ENCODE measurements around the gene ZBTB9.

Gene ZBTB9

GRCh38 chr6:33418690-33419291 is 35.6 kb upstream of the ZBTB9 start:
- no peak for DNase-seq

- DNase-seq, result no peak
Observed at GRCh38 chr6:33419580-33420490, 34.5 kb upstream of the ZBTB9 start, which contains the start of gene SYNGAP1. TSS of gene SYNGAP1 (plus strand) at chr6:33420065. CDS start at chr6:33420265, 200 bp downstream.

GRCh38 chr6:33420491-33421343 is 33.7 kb upstream of the ZBTB9 start:
- DNase-seq, result no peak

- DNase-seq, result no peak
Observed at GRCh38 chr6:33421344-33421643, 33.1 kb upstream of the ZBTB9 start.

GRCh38 chr6:33423777-33424176 is 30.6 kb upstream of the ZBTB9 start:
- no peak for DNase-seq

- no peak for DNase-seq
Observed at GRCh38 chr6:33424855-33425667, 29.3 kb upstream of the ZBTB9 start.

- peak; percentile 78 for DNase-seq
Observed at GRCh38 chr6:33425668-33426577, 28.5 kb upstream of the ZBTB9 start.

GRCh38 chr6:33426590-33427511 is 27.5 kb upstream of the ZBTB9 start:
- no peak for DNase-seq

- DNase-seq, result peak; percentile 61
Observed at GRCh38 chr6:33427585-33428223, 26.7 kb upstream of the ZBTB9 start.

GRCh38 chr6:33428224-33428965 is 26.0 kb upstream of the ZBTB9 start:
- DNase-seq, result no peak

- no peak for DNase-seq
Observed at GRCh38 chr6:33428966-33429749, 25.2 kb upstream of the ZBTB9 start.

GRCh38 chr6:33429750-33430052 is 24.7 kb upstream of the ZBTB9 start:
- DNase-seq, result no peak

- no peak for DNase-seq
Observed at GRCh38 chr6:33430334-33430733, 24.0 kb upstream of the ZBTB9 start.

GRCh38 chr6:33430991-33431879 is 23.1 kb upstream of the ZBTB9 start:
- peak; percentile 71 for DNase-seq

- no peak for DNase-seq
Observed at GRCh38 chr6:33431880-33432541, 22.4 kb upstream of the ZBTB9 start.

- no peak for DNase-seq
Observed at GRCh38 chr6:33432546-33432945, 21.8 kb upstream of the ZBTB9 start.

Data from activated CD4-positive, CD25-positive, alpha-beta regulatory T cell treated with anti-CD3 and anti-CD28 coated beads, Interleukin-2, amount 50 U/mL, for 72 hours (primary cell).